Liver (tissue), 9 donors: Measurements from ENCODE around the gene RASAL2. TPM values are rescaled to one million over a fixed set of nuclear protein-coding genes. Genes with fewer than 3 reads are reported as not detected.

Experiments
- DNase-seq: peaks from one replicate; pipeline ENCODE4 v3.0.0-alpha.2; 2017; ENCODE audit warnings: low spot score
- H3K27ac ChIP-seq, 2 donors: one replicate each; pipeline ENCODE4 v1.7.0; 2013; ENCODE audit warnings: inconsistent platforms in 2 of 2, low read length in 2 of 2, control low read depth in 1 of 2, low read depth in 1 of 2, mild to moderate bottlenecking in 1 of 2
- H3K27me3 ChIP-seq, 4 donors: one replicate each; pipeline versions ENCODE4 v1.6.1 to v1.7.0; 2013; ENCODE audit warnings: low read length in 3 of 4, inconsistent platforms in 1 of 4, mild to moderate bottlenecking in 1 of 4, moderate library complexity in 1 of 4; ENCODE audit not compliant: control insufficient read depth in 4 of 4, insufficient read depth in 4 of 4
- H3K36me3 ChIP-seq, 4 donors: one replicate each; pipeline versions ENCODE4 v1.6.1 to v1.7.0; 2013; ENCODE audit warnings: low read length in 3 of 4, mild to moderate bottlenecking in 3 of 4, low read depth in 1 of 4, moderate library complexity in 1 of 4; ENCODE audit not compliant: control insufficient read depth in 4 of 4, insufficient read depth in 3 of 4
- H3K4me1 ChIP-seq, 4 donors: one replicate each; pipeline versions ENCODE4 v1.6.1 to v1.7.0; 2013; ENCODE audit warnings: low read length in 3 of 4, mild to moderate bottlenecking in 3 of 4, moderate library complexity in 1 of 4; ENCODE audit not compliant: control insufficient read depth in 4 of 4, insufficient read depth in 4 of 4
- H3K4me3 ChIP-seq, 3 donors: one replicate each; pipeline versions ENCODE4 v1.6.1 to v1.7.0; 2013; ENCODE audit warnings: low read length in 3 of 3, control low read depth in 1 of 3, low read depth in 1 of 3, mild to moderate bottlenecking in 1 of 3
- H3K9ac ChIP-seq, 2 donors: one replicate each; pipeline ENCODE4 v1.7.0; 2013; ENCODE audit warnings: low read length in 2 of 2, mild to moderate bottlenecking in 2 of 2, moderate library complexity in 2 of 2, control low read depth in 1 of 2, low read depth in 1 of 2
- H3K9me3 ChIP-seq, 4 donors: one replicate each; pipeline versions ENCODE4 v1.6.1 to v1.7.0; 2013; ENCODE audit warnings: low read length in 3 of 4; ENCODE audit not compliant: control insufficient read depth in 4 of 4
- EGR1 ChIP-seq, 2 donors: IDR thresholded peaks; 2 replicates each; pipeline ENCODE4 v1.6.1; 2016 to 2018; ENCODE audit warnings: antibody characterized with exemption in 2 of 2, low read depth in 2 of 2
- FOXA1 ChIP-seq: IDR thresholded peaks from 2 replicates; pipeline ENCODE4 v1.6.1; 2016; ENCODE audit warnings: antibody characterized with exemption
- FOXA2 ChIP-seq: IDR thresholded peaks from 2 replicates; pipeline ENCODE4 v1.6.1; 2016; ENCODE audit warnings: antibody characterized with exemption
- GABPA ChIP-seq, 2 donors: IDR thresholded peaks in 1 of 2; conservative IDR thresholded peaks in 1 of 2; 2 replicates each; pipeline ENCODE4 v1.6.1; 2016; ENCODE audit warnings: antibody characterized with exemption in 2 of 2, mild to moderate bottlenecking in 1 of 2, moderate library complexity in 1 of 2
- HNF4A ChIP-seq, 2 donors: conservative IDR thresholded peaks; 2 replicates each; pipeline ENCODE4 v1.6.1; 2016; ENCODE audit warnings: antibody characterized with exemption in 2 of 2, mild to moderate bottlenecking in 2 of 2
- HNF4G ChIP-seq: IDR thresholded peaks from 2 replicates; pipeline ENCODE4 v1.6.1; 2016; ENCODE audit warnings: antibody characterized with exemption
- NR2F2 ChIP-seq: IDR thresholded peaks from 2 replicates; pipeline ENCODE4 v1.6.1; 2016; ENCODE audit warnings: antibody characterized with exemption
- RAD21 ChIP-seq, 2 donors: IDR thresholded peaks; 2 replicates each; pipeline ENCODE4 v1.6.1; 2016; ENCODE audit warnings: antibody characterized with exemption in 2 of 2, mild to moderate bottlenecking in 2 of 2
- RXRA ChIP-seq, 2 donors: IDR thresholded peaks; 2 replicates each; pipeline ENCODE4 v1.6.1; 2017 to 2018; ENCODE audit warnings: antibody characterized with exemption in 2 of 2, mild to moderate bottlenecking in 1 of 2
- TAF1 ChIP-seq: conservative IDR thresholded peaks from 2 replicates; pipeline ENCODE4 v1.6.1; 2016; ENCODE audit warnings: antibody characterized with exemption, mild to moderate bottlenecking
- YY1 ChIP-seq: IDR thresholded peaks from 2 replicates; pipeline ENCODE4 v1.6.1; 2016; ENCODE audit warnings: antibody characterized with exemption, mild to moderate bottlenecking
- WGBS: extraction: QIAGEN DNeasy Blood & Tissue Kit; methylation state at CpG from one replicate; pipeline ENCODE4 v1.1.7; 2013; 5-methylcytosine and 5-hydroxymethylcytosine counted together
- polyA plus RNA-seq, 2 donors: library from polyadenylated mRNA; stranded (reverse) in 1 of 2; unstranded in 1 of 2; fragments of 200-250 nt in 1 of 2; fragments of >200 nt in 1 of 2; fragmentation: Nextera tagmentation in 1 of 2; extraction: Ambion mirVana in 1 of 2; gene quantifications; one replicate each; pipeline versions ENCODE4 v1.2.1 to v1.2.3, GENCODE V29; 2013 to 2015
- total RNA-seq, 2 donors: library from RNA; depleted of rRNA; stranded (reverse); fragments of >200 nt; gene quantifications; one replicate each; pipeline ENCODE4 v1.2.3, GENCODE V29; 2014
- TF ChIP-seq, protein P1 (sequence below): IDR thresholded peaks from 2 replicates; pipeline ENCODE4 v1.6.1; 2016; ENCODE audit warnings: antibody characterized with exemption, mild to moderate bottlenecking
- TF ChIP-seq, protein P2 (sequence below): IDR thresholded peaks from 2 replicates; pipeline ENCODE4 v1.6.1; 2016; ENCODE audit warnings: antibody characterized with exemption
- TF ChIP-seq, protein P3 (sequence below): IDR thresholded peaks from 2 replicates; pipeline ENCODE4 v1.6.1; 2016; ENCODE audit warnings: antibody characterized with exemption
- TF ChIP-seq, protein P4 (sequence below): IDR thresholded peaks from 2 replicates; pipeline ENCODE4 v1.6.1; 2016; ENCODE audit warnings: antibody characterized with exemption
- donor health status: healthy.
- donor health status: healthy.
- donor health status: healthy.
- donor health status: healthy.
- donor health status: healthy.

The RASAL2 gene
- total and polyA plus RNA-seq, 4 donors, result 1.8 to 8.1 (median 4.1) TPM

DNA sequence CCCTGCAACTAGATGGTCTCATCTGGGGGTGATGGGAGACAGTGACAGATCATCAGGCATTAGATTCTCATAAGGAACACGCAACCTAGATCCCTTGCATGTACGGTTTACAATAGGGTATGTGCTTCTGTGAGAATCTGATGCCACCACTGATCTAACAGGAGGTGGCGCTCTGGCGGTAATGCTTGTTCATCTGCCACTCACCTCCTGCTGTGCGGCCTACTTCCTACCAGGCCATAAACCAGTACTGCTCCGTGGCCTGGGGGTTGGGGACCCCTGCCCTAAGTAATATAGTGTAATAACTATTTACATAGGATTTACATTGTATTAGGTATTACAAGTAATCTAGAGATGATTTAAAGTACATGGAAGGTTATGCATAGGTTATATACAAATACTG is 267.9 kb downstream of the RASAL2 start (continued):
- TF ChIP-seq, protein P1, sequence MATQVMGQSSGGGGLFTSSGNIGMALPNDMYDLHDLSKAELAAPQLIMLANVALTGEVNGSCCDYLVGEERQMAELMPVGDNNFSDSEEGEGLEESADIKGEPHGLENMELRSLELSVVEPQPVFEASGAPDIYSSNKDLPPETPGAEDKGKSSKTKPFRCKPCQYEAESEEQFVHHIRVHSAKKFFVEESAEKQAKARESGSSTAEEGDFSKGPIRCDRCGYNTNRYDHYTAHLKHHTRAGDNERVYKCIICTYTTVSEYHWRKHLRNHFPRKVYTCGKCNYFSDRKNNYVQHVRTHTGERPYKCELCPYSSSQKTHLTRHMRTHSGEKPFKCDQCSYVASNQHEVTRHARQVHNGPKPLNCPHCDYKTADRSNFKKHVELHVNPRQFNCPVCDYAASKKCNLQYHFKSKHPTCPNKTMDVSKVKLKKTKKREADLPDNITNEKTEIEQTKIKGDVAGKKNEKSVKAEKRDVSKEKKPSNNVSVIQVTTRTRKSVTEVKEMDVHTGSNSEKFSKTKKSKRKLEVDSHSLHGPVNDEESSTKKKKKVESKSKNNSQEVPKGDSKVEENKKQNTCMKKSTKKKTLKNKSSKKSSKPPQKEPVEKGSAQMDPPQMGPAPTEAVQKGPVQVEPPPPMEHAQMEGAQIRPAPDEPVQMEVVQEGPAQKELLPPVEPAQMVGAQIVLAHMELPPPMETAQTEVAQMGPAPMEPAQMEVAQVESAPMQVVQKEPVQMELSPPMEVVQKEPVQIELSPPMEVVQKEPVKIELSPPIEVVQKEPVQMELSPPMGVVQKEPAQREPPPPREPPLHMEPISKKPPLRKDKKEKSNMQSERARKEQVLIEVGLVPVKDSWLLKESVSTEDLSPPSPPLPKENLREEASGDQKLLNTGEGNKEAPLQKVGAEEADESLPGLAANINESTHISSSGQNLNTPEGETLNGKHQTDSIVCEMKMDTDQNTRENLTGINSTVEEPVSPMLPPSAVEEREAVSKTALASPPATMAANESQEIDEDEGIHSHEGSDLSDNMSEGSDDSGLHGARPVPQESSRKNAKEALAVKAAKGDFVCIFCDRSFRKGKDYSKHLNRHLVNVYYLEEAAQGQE, result no peak
- TF ChIP-seq TAF1 (no peak), RXRA (IDR thresholded peaks at IDR 0.05) (no peak), HNF4G (no peak), NR2F2 (no peak), GABPA (IDR thresholded peaks at IDR 0.05 in 1 of 2, conservative IDR thresholded peaks at IDR 0.05 in 1 of 2) (no peak), EGR1 (IDR thresholded peaks at IDR 0.05; ENCODE audit: low read depth in 2 of 2) (no peak)
- TF ChIP-seq, protein P2, sequence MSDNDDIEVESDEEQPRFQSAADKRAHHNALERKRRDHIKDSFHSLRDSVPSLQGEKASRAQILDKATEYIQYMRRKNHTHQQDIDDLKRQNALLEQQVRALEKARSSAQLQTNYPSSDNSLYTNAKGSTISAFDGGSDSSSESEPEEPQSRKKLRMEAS, result no peak

DNA sequence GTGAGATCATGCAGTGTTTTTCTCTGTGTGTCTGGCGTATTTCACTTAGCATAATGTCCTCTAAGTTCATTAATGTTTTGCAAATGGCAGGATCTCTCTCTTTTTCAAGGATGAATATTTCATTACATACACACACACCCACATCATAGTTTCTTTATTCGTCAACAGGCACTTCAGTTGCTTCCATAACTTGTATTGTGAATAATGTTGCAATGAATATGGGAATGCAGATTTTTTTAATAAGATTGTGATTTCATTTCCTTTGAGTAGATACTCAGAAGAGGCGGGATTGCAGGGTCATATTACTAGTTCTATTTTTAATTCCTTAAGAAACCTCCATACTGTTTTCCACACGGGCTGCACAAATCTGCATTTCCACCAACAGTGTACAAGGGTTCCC is 268.8 kb downstream of the RASAL2 start:
- Histone ChIP-seq H3K9ac (no peak overlapping the region), H3K4me1 (peaks cover 0 to 1% (median 0%) of the 10 kb centered on the region in 4 donors), H3K27ac (no peak overlapping the region), H3K27me3 (no peaks in the 10 kb centered on the region), H3K4me3 (no peak overlapping the region), H3K9me3 (no peaks in the 10 kb centered on the region), H3K36me3 (no peaks in the 10 kb centered on the region)
- 89% methylated on average over 4 of the region's 4 CpGs for WGBS
- no peak for DNase-seq
- TF ChIP-seq NR2F2 (no peak), TAF1 (no peak), RAD21 (IDR thresholded peaks at IDR 0.05) (no peak), FOXA1 (no peak), HNF4G (no peak), GABPA (IDR thresholded peaks at IDR 0.05 in 1 of 2, conservative IDR thresholded peaks at IDR 0.05 in 1 of 2) (no peak), HNF4A (conservative IDR thresholded peaks at IDR 0.05) (no peak), FOXA2 (no peak), RXRA (IDR thresholded peaks at IDR 0.05) (no peak), EGR1 (IDR thresholded peaks at IDR 0.05; ENCODE audit: low read depth in 2 of 2) (no peak), YY1 (no peak)
- TF ChIP-seq, protein P3, sequence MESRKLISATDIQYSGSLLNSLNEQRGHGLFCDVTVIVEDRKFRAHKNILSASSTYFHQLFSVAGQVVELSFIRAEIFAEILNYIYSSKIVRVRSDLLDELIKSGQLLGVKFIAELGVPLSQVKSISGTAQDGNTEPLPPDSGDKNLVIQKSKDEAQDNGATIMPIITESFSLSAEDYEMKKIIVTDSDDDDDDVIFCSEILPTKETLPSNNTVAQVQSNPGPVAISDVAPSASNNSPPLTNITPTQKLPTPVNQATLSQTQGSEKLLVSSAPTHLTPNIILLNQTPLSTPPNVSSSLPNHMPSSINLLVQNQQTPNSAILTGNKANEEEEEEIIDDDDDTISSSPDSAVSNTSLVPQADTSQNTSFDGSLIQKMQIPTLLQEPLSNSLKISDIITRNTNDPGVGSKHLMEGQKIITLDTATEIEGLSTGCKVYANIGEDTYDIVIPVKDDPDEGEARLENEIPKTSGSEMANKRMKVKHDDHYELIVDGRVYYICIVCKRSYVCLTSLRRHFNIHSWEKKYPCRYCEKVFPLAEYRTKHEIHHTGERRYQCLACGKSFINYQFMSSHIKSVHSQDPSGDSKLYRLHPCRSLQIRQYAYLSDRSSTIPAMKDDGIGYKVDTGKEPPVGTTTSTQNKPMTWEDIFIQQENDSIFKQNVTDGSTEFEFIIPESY, result no peak
- TF ChIP-seq, protein P1, result no peak
- TF ChIP-seq, protein P4, sequence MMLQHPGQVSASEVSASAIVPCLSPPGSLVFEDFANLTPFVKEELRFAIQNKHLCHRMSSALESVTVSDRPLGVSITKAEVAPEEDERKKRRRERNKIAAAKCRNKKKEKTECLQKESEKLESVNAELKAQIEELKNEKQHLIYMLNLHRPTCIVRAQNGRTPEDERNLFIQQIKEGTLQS, result no peak
- TF ChIP-seq, protein P2, result no peak
